ENCODE data around the gene ABR.
"Not testable (repeated sequence)": the region's sequence is repeated elsewhere in the genome, so short reads cannot be mapped to it uniquely, and the experiment has no call there.

ABR gene

DNA sequence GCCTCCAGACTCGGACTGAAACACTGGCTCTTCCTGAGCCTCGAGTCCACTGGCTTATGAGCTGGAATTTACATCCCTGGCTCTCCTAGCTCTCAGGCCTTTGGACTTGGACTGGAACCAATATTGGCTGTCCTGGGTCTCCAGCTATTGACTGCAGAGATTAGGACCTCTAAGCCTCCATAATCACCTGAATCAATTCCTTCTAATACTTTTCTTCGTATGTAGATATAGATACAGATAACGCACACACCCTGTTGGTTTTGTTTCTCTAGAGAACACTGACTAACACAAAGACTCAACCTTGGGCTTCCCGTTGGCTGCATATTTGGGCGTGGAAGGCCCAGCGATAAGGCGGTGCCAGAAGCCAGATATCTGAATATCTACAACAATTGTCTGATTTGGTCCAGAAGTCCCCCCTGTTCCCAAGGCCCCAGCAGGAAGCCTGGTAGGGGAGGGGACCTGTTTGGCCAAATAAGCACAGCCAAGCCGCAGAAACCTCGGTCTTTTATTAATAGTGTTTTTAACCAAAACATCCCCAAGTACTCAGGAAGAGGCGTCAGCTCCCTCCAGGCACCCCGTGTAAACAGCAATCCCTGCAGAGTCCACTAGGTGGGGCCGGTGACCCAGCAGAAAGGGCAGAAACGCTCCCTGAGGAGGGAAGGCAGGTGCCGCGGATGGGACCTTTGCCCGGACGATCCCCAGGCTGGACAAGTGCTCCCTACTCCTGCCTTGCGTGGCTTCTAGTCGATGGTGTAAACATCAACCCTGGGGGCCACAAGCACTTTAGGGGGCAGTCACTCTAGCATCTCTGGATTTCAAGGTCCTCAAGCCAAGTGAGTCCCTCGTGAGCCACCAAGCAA is 57.0 kb downstream of the ABR start:
- in situ Hi-C loops (cut with HindIII; ENCODE audit: low sequenced_read_pairs) = no loop called here

GRCh38 chr17:1121442-1121817 is 58.4 kb downstream of the ABR start:
- in situ Hi-C loops (cut with HindIII; ENCODE audit: low sequenced_read_pairs) = not testable (repeated sequence)

DNA sequence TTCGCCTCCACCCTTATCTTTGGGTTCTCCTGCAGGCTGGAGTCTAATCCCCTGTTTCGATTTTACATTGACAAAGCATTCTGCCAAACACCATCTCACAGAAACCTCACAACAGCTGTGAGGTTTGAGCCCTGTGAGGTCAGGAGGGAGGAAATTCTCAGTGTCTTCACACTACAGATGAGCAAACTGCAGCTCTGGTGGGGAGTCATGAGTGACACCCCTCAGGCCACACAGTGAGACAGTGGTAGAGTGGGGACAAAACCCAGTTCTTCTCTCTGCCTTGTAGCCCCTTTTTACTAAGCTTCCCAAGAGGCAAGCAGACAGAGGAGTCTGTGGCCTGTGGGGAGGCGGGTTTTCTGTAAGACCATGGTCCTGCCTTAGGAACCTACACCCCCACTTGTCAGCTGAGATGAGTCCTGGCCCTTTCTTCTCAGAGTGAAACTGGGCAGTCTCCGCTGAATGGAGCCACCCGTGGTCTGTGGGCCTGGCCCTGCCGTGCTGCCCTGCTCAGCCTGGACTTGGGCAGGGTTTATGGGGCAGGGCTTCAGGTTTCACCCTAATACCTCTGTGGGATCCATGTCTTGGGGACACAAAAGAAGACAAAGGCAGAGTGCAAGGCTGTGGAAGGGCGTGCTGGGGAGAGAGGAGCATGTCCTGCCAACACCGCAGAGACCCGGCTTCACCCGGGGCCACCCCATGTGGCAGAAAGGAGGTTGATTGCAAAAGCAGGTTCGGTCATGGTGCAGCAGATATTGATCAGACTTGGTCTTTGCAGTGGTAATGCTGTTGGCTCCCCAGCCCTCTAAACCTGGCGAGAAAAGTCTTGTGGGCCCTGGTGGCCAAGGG is 59.0 kb downstream of the ABR start:
- in situ Hi-C loops (cut with HindIII; ENCODE audit: low sequenced_read_pairs) = no loop called here

DNA sequence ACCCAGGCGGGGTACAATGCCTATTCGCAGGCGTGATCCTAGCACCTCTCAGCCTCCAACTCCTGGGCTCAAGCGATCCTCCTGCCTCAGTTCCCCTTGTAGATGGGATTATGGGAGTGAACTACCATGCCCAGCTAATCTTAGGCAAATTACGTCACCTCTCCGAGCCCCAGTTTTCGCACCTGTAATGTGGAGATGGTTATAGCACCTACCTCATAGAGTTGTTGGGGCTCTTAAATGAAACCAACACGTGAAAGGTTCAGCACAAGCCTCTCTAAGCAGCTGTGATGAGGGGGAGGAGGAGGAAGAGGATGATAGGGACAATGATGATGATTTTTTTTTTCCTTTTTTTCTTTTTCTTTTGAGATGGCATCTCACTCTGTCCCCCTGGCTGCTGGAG is 59.9 kb downstream of the ABR start:
- in situ Hi-C loops (cut with HindIII; ENCODE audit: low sequenced_read_pairs) = no loop called here

- in situ Hi-C loops (cut with HindIII; ENCODE audit: low sequenced_read_pairs) = no loop called here
Observed at GRCh38 chr17:1116602-1117001, 63.2 kb downstream of the ABR start.

- in situ Hi-C loops (cut with HindIII; ENCODE audit: low sequenced_read_pairs) = no loop called here
Observed at GRCh38 chr17:1112875-1113274, 66.9 kb downstream of the ABR start.

DNA sequence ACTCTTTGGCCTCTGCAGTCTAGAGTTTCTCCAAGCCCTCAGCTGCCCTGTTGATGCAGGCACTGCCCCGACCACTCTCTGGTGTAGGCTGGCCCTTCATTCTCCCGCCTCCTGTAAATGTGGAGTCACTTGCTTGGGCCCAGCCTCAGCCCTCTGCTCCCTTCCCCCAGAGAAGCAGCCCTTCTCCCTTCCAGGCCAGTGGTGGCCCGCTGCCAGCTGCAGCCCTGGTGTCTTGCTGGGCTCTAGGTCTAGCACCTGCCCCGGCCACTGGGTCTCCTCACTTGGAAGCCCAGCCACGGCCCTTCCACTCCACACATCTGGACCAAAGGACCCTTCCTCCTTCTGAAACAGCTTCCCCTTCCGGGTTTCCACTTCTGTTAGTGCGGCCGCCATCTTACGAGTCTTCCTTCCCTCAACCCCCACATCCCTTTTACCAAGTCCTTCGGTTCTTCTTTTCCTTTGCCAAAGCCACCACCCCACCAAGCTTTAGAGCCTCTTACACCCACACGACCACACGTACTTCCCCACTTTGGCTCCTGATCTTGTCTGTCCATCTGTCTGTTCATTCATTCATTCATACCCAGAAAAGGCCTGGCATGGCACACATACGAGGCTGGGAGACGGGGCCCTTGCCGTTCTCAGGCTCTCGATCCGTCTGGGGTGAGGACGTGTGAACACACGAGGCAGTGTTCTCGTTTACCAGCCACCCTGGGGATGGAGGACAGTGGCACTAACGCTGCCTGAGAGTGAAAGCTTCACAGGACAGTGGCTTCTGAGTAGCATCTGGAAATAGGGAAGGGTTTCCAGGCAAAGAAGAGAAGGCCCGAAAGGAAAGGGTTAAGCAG is 68.0 kb downstream of the ABR start:
- in situ Hi-C loops (cut with HindIII; ENCODE audit: low sequenced_read_pairs) = no loop called here

- in situ Hi-C loops (cut with HindIII; ENCODE audit: low sequenced_read_pairs) = no loop called here
Observed at GRCh38 chr17:1110862-1111598, 68.8 kb downstream of the ABR start.

- in situ Hi-C loops (cut with HindIII; ENCODE audit: low sequenced_read_pairs) = no loop called here
Observed at GRCh38 chr17:1110541-1110861, 69.3 kb downstream of the ABR start.

DNA sequence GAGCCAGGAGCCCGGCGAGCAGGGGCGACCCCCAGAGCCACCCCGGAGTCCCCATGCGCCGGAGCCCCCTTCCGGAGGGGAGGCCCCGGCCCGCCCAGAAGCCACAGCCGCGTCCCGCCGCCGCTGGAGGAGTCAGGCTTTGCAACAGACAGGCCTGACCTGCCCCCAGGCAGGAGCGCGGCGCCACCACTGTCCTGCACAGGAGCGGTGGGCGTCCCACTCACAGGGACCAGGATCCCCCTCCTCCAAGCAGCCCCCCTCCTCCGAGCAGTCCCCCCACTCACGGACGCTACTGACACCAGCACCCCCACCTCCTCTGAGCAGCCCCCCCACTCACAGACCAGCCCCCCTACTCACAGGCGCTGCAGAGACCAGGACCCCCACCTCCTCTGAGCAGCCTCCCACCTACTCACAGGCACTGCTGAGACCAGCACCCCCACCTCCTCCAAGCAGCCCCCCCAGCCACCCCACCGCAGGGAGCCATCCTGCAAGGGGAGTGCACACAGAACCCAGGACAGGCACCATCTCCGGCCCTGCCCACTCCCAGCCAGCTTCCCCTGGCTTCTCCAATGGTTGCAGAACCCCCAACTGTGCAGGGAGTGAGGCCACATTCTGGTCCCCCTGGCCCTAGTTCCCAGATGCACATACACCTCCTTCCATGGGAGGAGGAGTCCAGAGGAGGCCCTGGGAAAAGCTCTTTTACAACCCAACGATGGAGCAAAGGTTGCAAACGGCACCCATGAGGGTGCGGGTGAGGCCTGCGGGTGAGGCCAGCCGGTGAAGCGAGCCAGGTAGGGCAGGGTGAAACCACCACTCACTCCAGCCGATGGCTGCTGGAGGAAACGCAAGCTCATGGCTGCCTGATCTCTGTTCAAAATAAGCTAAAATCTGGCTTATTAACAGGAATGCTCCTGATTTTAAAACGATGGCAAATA is 69.9 kb downstream of the ABR start:
- in situ Hi-C loops (cut with HindIII; ENCODE audit: low sequenced_read_pairs) = no loop called here

- in situ Hi-C loops (cut with HindIII; ENCODE audit: low sequenced_read_pairs) = no loop called here
Observed at GRCh38 chr17:1108765-1109605, 70.8 kb downstream of the ABR start.

GRCh38 chr17:1108478-1108764 is 71.4 kb downstream of the ABR start:
- in situ Hi-C loops (cut with HindIII; ENCODE audit: low sequenced_read_pairs) = no loop called here

DNA sequence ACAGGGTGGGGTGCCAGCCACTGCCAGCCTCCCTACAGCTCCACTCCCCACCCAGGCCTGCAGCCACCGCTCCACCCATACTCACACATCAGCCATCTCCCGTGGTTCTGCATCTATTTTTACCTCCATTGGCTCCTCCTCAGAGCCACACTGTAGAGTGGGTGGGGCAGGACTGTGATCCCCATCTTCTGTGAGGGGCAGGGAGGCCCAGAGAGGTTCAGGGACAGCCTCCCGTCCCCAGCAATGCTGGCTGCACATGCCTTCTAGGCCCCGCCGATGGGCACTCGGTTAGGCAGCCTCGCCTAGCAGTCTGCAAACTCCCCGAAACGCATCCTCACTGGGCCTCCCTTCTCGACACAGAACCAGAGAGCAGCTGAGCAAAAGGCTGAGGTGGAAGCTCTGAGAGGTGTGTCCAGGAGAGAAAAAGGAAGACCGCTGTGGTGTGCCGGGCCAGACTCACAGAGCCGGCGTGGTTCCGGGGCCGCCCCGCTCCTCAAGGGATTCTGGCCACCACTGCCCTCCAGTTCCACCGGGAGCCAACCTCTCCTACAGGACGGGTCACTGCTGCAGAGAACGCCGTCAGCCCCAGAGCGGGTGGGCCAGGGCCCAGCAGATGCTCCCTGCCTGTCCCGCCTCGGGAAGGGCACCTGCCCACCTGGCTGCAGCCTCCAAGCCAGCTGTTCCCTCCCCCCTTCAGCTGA is 71.9 kb downstream of the ABR start:
- in situ Hi-C loops (cut with HindIII; ENCODE audit: low sequenced_read_pairs) = no loop called here

GRCh38 chr17:1107083-1107776 is 72.6 kb downstream of the ABR start:
- in situ Hi-C loops (cut with HindIII; ENCODE audit: low sequenced_read_pairs) = no loop called here

DNA sequence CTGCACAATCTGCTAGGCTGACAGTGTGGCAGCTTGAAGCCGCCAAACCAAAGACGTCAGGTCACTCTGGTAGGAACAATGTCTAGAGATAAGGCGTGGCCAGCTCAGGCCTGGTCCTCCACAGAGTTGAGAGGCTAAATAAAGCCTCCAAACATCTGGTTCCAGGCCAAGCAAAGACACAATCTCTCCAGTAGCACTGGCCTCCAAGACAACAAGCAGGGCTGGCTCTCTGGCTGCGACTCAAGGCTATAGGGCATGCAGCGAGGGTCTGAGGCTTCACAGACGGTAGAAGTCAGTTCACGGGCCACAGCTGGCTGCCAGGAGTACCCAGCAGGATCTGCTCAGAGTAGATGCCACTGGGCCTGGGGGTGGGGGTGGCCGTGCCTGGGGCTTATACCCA is 75.6 kb downstream of the ABR start:
- in situ Hi-C loops (cut with HindIII; ENCODE audit: low sequenced_read_pairs) = no loop called here

DNA sequence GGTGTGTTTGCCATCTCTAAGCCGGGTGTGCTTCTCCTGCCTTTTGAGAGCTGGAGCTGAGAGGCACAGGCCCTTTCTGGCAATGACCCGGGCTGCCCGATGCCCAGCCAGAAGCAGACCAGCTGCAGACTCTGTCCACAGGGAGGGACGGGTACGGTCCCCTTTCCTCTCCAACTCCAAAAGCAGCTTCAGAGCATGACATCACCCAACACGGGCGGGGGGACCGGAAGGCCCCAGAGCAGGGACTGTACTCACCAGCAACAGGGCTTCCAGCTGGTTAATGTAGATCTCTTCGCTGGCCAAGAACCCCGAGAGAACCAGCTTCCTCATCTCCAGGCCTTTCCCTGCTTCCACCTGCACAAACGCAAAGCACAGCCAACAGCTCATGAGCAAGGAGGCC is 79.4 kb downstream of the ABR start:
- in situ Hi-C loops (cut with HindIII; ENCODE audit: low sequenced_read_pairs) = no loop called here

- in situ Hi-C loops (cut with HindIII; ENCODE audit: low sequenced_read_pairs) = no loop called here
Observed at GRCh38 chr17:1099242-1099641, 80.5 kb downstream of the ABR start.
